GM12872 (cell line): ENCODE measurements around the gene CXCL8.

ENCODE experiments used
- TF ChIP-seq, protein P1 (sequence below): IDR thresholded peaks from 3 replicates; pipeline ENCODE4 v1.5.1; 2011; ENCODE audit warnings: low read depth, mild to moderate bottlenecking, low read length, moderate library complexity; ENCODE audit not compliant: insufficient read depth

CXCL8 gene

DNA sequence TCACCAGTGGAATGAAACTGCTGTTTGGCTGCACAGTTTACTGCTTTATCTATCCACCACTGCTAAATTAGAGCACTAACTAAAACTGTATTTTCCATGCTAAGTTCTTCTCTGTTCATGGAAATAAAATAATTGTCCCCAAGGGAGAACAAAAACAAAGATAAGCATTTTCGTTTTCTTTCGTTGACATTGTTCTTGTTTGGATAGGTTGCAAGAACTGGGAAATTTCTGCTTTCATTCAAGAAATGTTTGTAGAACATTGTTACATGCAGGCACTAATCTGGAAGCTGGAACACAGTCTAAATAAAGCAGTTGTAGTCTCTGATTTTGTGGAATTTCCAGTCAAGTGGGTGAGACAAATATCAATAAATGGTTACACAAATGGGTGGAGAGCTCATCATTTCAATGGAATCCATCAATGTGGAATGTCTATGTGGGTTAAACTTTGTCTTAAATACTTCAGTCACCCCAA, 5.8 kb upstream of the CXCL8 start:
- TF ChIP-seq, protein P1, sequence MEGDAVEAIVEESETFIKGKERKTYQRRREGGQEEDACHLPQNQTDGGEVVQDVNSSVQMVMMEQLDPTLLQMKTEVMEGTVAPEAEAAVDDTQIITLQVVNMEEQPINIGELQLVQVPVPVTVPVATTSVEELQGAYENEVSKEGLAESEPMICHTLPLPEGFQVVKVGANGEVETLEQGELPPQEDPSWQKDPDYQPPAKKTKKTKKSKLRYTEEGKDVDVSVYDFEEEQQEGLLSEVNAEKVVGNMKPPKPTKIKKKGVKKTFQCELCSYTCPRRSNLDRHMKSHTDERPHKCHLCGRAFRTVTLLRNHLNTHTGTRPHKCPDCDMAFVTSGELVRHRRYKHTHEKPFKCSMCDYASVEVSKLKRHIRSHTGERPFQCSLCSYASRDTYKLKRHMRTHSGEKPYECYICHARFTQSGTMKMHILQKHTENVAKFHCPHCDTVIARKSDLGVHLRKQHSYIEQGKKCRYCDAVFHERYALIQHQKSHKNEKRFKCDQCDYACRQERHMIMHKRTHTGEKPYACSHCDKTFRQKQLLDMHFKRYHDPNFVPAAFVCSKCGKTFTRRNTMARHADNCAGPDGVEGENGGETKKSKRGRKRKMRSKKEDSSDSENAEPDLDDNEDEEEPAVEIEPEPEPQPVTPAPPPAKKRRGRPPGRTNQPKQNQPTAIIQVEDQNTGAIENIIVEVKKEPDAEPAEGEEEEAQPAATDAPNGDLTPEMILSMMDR = no peak

DNA sequence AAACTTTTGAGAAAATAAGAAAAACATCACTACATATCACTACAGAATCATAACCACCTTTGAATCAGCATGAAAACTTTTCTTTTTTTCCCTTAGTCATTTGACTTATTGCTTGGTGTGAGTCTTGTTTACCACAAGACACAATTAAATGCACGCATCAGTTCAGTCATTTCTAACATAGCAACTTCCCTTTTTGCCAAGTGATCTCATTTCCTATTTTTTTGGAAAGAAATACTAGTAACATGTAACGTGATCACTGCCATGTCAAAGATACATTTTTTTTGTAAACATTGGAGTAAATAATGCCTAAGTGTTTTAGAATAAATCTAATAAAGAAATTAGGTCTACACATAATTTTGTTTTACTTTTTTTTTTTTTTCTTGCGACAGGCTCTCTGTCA, 5.1 kb upstream of the CXCL8 start:
- TF ChIP-seq, protein P1 = no peak

DNA sequence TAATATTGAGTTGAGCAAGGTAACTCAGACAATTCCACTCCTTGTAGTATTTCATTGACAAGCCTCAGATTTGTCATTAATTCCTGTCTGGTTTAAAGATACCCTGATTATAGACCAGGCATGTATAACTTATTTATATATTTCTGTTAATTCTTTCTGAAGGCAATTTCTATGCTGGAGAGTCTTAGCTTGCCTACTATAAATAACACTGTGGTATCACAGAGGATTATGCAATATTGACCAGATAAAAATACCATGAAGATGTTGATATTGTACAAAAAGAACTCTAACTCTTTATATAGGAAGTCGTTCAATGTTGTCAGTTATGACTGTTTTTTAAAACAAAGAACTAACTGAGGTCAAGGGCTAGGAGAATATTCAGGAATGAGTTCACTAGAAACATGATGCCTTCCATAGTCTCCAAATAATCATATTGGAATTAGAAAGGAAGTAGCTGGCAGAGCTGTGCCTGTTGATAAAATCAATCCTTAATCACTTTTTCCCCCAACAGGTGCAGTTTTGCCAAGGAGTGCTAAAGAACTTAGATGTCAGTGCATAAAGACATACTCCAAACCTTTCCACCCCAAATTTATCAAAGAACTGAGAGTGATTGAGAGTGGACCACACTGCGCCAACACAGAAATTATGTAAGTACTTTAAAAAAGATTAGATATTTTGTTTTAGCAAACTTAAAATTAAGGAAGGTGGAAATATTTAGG, 821 bp downstream of the CXCL8 start:
- TF ChIP-seq, protein P1 = no peak

DNA sequence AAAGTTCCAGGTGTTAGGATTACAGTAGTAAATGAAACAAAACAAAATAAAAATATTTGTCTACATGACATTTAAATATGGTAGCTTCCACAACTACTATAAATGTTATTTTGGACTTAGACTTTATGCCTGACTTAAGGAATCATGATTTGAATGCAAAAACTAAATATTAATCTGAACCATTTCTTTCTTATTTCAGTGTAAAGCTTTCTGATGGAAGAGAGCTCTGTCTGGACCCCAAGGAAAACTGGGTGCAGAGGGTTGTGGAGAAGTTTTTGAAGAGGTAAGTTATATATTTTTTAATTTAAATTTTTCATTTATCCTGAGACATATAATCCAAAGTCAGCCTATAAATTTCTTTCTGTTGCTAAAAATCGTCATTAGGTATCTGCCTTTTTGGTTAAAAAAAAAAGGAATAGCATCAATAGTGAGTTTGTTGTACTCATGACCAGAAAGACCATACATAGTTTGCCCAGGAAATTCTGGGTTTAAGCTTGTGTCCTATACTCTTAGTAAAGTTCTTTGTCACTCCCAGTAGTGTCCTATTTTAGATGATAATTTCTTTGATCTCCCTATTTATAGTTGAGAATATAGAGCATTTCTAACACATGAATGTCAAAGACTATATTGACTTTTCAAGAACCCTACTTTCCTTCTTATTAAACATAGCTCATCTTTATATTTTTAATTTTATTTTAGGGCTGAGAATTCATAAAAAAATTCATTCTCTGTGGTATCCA, 1.6 kb downstream of the CXCL8 start:
- TF ChIP-seq, protein P1 = no peak

DNA sequence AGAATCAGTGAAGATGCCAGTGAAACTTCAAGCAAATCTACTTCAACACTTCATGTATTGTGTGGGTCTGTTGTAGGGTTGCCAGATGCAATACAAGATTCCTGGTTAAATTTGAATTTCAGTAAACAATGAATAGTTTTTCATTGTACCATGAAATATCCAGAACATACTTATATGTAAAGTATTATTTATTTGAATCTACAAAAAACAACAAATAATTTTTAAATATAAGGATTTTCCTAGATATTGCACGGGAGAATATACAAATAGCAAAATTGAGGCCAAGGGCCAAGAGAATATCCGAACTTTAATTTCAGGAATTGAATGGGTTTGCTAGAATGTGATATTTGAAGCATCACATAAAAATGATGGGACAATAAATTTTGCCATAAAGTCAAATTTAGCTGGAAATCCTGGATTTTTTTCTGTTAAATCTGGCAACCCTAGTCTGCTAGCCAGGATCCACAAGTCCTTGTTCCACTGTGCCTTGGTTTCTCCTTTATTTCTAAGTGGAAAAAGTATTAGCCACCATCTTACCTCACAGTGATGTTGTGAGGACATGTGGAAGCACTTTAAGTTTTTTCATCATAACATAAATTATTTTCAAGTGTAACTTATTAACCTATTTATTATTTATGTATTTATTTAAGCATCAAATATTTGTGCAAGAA, 2.3 kb downstream of the CXCL8 start:
- TF ChIP-seq, protein P1 = no peak

DNA sequence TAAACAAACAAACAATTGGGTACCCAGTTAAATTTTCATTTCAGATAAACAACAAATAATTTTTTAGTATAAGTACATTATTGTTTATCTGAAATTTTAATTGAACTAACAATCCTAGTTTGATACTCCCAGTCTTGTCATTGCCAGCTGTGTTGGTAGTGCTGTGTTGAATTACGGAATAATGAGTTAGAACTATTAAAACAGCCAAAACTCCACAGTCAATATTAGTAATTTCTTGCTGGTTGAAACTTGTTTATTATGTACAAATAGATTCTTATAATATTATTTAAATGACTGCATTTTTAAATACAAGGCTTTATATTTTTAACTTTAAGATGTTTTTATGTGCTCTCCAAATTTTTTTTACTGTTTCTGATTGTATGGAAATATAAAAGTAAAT, 2.9 kb downstream of the CXCL8 start:
- TF ChIP-seq, protein P1 = no peak

DNA sequence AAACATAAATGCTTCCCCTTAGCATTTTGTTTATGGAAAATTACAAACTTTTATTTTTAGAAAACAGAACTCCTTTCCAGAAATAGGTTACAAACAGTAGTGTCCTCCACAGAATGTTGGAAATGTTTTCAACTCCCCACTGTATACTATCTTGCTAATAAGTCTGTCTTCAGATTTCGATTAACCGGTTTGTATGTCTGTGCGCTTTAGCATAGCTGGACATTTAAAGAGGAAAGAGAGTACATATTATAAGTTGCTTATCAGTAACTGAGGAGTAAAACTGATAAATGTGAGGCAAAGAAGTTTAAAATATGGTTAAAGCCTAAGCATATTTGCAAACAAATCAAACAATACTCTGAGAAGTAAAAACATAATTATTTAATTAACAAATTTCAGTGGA, 3.4 kb downstream of the CXCL8 start:
- TF ChIP-seq, protein P1 = no peak
